H9 (cell line): ENCODE measurements around the gene SF3A2. TPM values are rescaled to one million over a fixed set of nuclear protein-coding genes. Genes with fewer than 3 reads are reported as not detected.

Experiments used
- DNase-seq: peaks from one replicate; pipeline ENCODE4 v3.0.0-alpha.2; 2017
- H2AFZ ChIP-seq: one replicate; pipeline ENCODE4 v1.6.1; 2013; ENCODE audit warnings: mild to moderate bottlenecking, low read length, control low read depth, moderate library complexity
- H2AK5ac ChIP-seq: 2 replicates; pipeline ENCODE4 v1.6.1; 2013; ENCODE audit warnings: low read length, control low read depth, mixed read lengths; ENCODE audit not compliant: insufficient read length
- H2BK120ac ChIP-seq: one replicate; pipeline ENCODE4 v1.6.1; 2013; ENCODE audit warnings: low read depth, mild to moderate bottlenecking, low read length, control low read depth, inconsistent platforms; ENCODE audit not compliant: poor library complexity, severe bottlenecking
- H2BK12ac ChIP-seq: 2 replicates; pipeline ENCODE4 v1.6.1; 2013; ENCODE audit warnings: low read length, control low read depth, mixed read lengths, low read depth; ENCODE audit not compliant: insufficient read length
- H2BK15ac ChIP-seq: 2 replicates; pipeline ENCODE4 v1.6.1; 2013; ENCODE audit warnings: low read depth, low read length, control low read depth
- H2BK20ac ChIP-seq: one replicate; pipeline ENCODE4 v1.6.1; 2013; ENCODE audit warnings: low read depth, mild to moderate bottlenecking, low read length, control low read depth, inconsistent platforms; ENCODE audit not compliant: poor library complexity, severe bottlenecking
- H2BK5ac ChIP-seq: 2 replicates; pipeline ENCODE4 v1.6.1; 2013; ENCODE audit warnings: low read length, control low read depth, mixed read lengths; ENCODE audit not compliant: insufficient read length
- H3K14ac ChIP-seq: 2 replicates; pipeline ENCODE4 v1.6.1; 2013; ENCODE audit warnings: low read length, control low read depth; ENCODE audit not compliant: insufficient read depth
- H3K18ac ChIP-seq: 2 replicates; pipeline ENCODE4 v1.6.1; 2013; ENCODE audit warnings: low read depth, mild to moderate bottlenecking, mixed read lengths, low read length, control low read depth; ENCODE audit not compliant: insufficient read length
- H3K23ac ChIP-seq: 2 replicates; pipeline ENCODE4 v1.6.1; 2013; ENCODE audit warnings: low read length, control low read depth, mixed read lengths, low read depth; ENCODE audit not compliant: insufficient read length
- H3K23me2 ChIP-seq: 2 replicates; pipeline ENCODE4 v1.6.1; 2013; ENCODE audit warnings: low read depth, mild to moderate bottlenecking, mixed read lengths, low read length, control low read depth; ENCODE audit not compliant: insufficient read length, poor library complexity, severe bottlenecking
- H3K27ac ChIP-seq: 2 replicates; pipeline ENCODE4 v1.5.1; 2013; ENCODE audit warnings: low read length, control low read depth, mixed read lengths, low read depth; ENCODE audit not compliant: insufficient read length
- H3K27me3 ChIP-seq: 2 replicates; pipeline ENCODE4 v1.6.1; 2013; ENCODE audit warnings: low read length, control low read depth, inconsistent platforms; ENCODE audit not compliant: insufficient read depth
- H3K4ac ChIP-seq: 2 replicates; pipeline ENCODE4 v1.6.1; 2013; ENCODE audit warnings: low read depth, mild to moderate bottlenecking, control low read depth, inconsistent platforms, low read length, moderate library complexity
- H3K4me1 ChIP-seq: 2 replicates; pipeline ENCODE4 v1.6.1; 2013; ENCODE audit warnings: low read length, control low read depth, inconsistent platforms; ENCODE audit not compliant: insufficient read depth
- H3K4me2 ChIP-seq: 2 replicates; pipeline ENCODE4 v1.6.1; 2013; ENCODE audit warnings: low read length, control low read depth, mixed read lengths; ENCODE audit not compliant: insufficient read length, insufficient read depth
- H3K56ac ChIP-seq: 2 replicates; pipeline ENCODE4 v1.6.1; 2013; ENCODE audit warnings: low read depth, mild to moderate bottlenecking, mixed read lengths, low read length, control low read depth; ENCODE audit not compliant: insufficient read length
- H3K79me1 ChIP-seq: 2 replicates; pipeline ENCODE4 v1.6.1; 2013; ENCODE audit warnings: low read depth, mild to moderate bottlenecking, moderate library complexity, low read length, control low read depth, inconsistent platforms; ENCODE audit not compliant: insufficient read depth, poor library complexity, severe bottlenecking
- H3K79me2 ChIP-seq: 2 replicates; pipeline ENCODE4 v1.6.1; 2013; ENCODE audit warnings: low read length, control low read depth, inconsistent platforms; ENCODE audit not compliant: insufficient read depth
- H3K9ac ChIP-seq: 2 replicates; pipeline ENCODE4 v1.6.1; 2013; ENCODE audit warnings: low read length, control low read depth, mixed read lengths; ENCODE audit not compliant: insufficient read length; ENCODE audit errors: extremely low read depth
- H3K9me3 ChIP-seq: one replicate; pipeline ENCODE4 v1.6.1; 2013; ENCODE audit warnings: low read depth, low read length, inconsistent platforms; ENCODE audit not compliant: control insufficient read depth
- H3T11ph ChIP-seq: one replicate; pipeline ENCODE4 v1.6.1; 2013; ENCODE audit warnings: mild to moderate bottlenecking, low read length, control low read depth, inconsistent platforms
- H4K20me1 ChIP-seq: one replicate; pipeline ENCODE4 v1.6.1; 2013; ENCODE audit not compliant: control insufficient read depth, insufficient read length, insufficient read depth
- H4K5ac ChIP-seq: 2 replicates; pipeline ENCODE4 v1.6.1; 2013; ENCODE audit warnings: low read depth, mild to moderate bottlenecking, mixed read lengths, low read length, control low read depth; ENCODE audit not compliant: insufficient read length
- H4K8ac ChIP-seq: replicated peaks from 2 replicates; pipeline ENCODE4 v1.6.1; 2013; ENCODE audit warnings: low read length, control low read depth, mixed read lengths, low read depth; ENCODE audit not compliant: insufficient read length
- H4K91ac ChIP-seq: 2 replicates; pipeline ENCODE4 v1.6.1; 2013; ENCODE audit warnings: low read depth, mild to moderate bottlenecking, moderate library complexity, mixed read lengths, low read length, control low read depth; ENCODE audit not compliant: insufficient read length
- H3K27ac Mint-ChIP-seq, 3 experiments: 2 replicates in 2 of 3; 3 replicates in 1 of 3; pipeline ENCODE4 v1.8.0; 2020 to 2021; ENCODE audit warnings: mixed read lengths in 3 of 3, mild to moderate bottlenecking in 1 of 3, moderate library complexity in 1 of 3
- H3K27me3 Mint-ChIP-seq: 2 replicates; pipeline ENCODE4 v1.8.0; 2021; ENCODE audit warnings: low read depth, mild to moderate bottlenecking, moderate library complexity, mixed read lengths
- H3K36me3 Mint-ChIP-seq, 3 experiments: 2 replicates in 2 of 3; 3 replicates in 1 of 3; pipeline ENCODE4 v1.8.0; 2020 to 2021; ENCODE audit warnings: low read depth in 3 of 3, mixed read lengths in 3 of 3; ENCODE audit not compliant: insufficient read depth in 1 of 3
- H3K4me1 Mint-ChIP-seq, 2 experiments: 2 replicates each; pipeline ENCODE4 v1.8.0; 2020; ENCODE audit warnings: mixed read lengths in 2 of 2
- H3K4me3 Mint-ChIP-seq, 2 experiments: 2 replicates in 1 of 2; 3 replicates in 1 of 2; pipeline ENCODE4 v1.8.0; 2020 to 2021; ENCODE audit warnings: mild to moderate bottlenecking in 2 of 2, mixed read lengths in 2 of 2, moderate library complexity in 1 of 2
- H3K9me3 Mint-ChIP-seq, 2 experiments: 2 replicates in 1 of 2; 3 replicates in 1 of 2; pipeline ENCODE4 v1.8.0; 2020; ENCODE audit warnings: mild to moderate bottlenecking in 2 of 2, mixed read lengths in 2 of 2, moderate library complexity in 1 of 2
- WGBS: extraction: QIAGEN DNeasy Blood & Tissue Kit; methylation state at CpG from one replicate; pipeline ENCODE4 v1.1.7; 2013; ENCODE audit warnings: missing lambda C conversion rate, low lambda C conversion rate, mixed read lengths; ENCODE audit not compliant: insufficient read length; ENCODE audit errors: extremely low coverage; 5-methylcytosine and 5-hydroxymethylcytosine counted together
- total RNA-seq: library from RNA; stranded (reverse); gene quantifications from 2 replicates; pipeline ENCODE4 v1.2.1, GENCODE V29; 2021
- TF ChIP-seq, protein P1 (sequence below): fragments of 200-600 bp; sonication (generic); conservative IDR thresholded peaks from 3 replicates; pipeline ENCODE4 v1.8.0; 2021; ENCODE audit warnings: antibody characterized with exemption, mild to moderate bottlenecking

SF3A2 gene
- total RNA-seq, 1 experiment from 2014 or later, result 166 TPM

DNA sequence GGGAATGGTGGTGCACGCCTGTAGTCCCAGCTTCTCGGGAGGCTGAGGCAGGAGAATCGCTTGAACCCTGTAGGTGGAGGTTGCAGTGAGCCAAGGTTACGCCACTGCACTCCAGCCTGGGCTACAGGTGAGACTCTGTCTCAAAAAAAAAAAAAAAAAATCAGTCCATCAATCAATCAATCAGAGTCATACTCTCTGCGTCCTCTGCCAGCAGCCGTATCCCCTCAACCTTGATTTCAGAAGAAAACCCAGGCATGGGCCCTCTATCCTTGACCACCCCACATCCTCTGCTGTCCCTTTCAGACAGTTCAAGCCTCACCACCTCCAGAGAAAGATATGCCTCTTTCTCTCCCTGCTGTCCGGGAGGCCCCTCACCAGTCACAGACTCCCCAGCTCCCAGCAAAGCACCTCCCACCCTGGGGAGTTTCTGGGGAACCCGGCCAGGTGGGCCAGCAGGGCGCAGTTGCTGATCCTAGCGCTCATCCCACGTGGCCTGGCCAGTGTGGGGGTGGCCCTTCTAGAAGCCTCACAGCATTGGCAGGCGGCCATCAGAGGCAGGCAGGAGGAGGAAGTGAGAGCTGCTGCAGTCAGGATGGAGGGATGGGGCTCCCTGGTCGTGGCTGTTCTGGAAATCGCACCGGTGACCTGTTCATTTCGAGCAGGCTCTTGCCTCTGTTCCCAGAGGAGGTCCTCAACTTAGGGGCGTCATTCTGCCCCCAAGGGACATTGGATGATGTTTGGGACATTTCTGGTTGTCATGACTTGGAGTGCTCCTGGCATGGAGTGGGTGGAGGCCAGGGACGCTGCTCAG, 29.8 kb downstream of the SF3A2 start:
- Histone ChIP-seq H3K79me2 (peaks cover 18% of the 10 kb centered on the region; the same call in 1 of the 2 replicates), H3K14ac (no peak overlapping the region), H3K27me3 (no peaks in the 10 kb centered on the region), H2AK5ac (no peak overlapping the region), H3K23ac (no peak overlapping the region), H3K4me1 (no peaks in the 10 kb centered on the region), H3K4ac (no peak overlapping the region), H2BK5ac (no peak overlapping the region), H2BK12ac (no peak overlapping the region), H4K8ac (no peak overlapping the region), H2BK120ac (no peak overlapping the region), H3K4me2 (no peak overlapping the region), H2AFZ (no peak overlapping the region), H3K27ac (no peak overlapping the region), H3K9me3 (no peaks in the 10 kb centered on the region), H4K91ac (no peak overlapping the region), H2BK20ac (no peak overlapping the region), H3T11ph (no peak overlapping the region), H3K18ac (no peak overlapping the region), H4K20me1 (no peaks in the 10 kb centered on the region), H4K5ac (no peak overlapping the region), H3K9ac (no peak overlapping the region), H3K79me1 (no peaks in the 10 kb centered on the region), H3K23me2 (peaks cover 4% of the 10 kb centered on the region), H2BK15ac (no peak overlapping the region), H3K56ac (no peak overlapping the region)
- Mint-ChIP-seq H3K27me3 (peaks cover 8% of the 10 kb centered on the region), H3K27ac (no peak overlapping the region; a peak in 2 of 7 replicates), H3K4me3 (no peak overlapping the region; a peak in 1 of 5 replicates), H3K4me1 (peaks cover 3 to 13% of the 10 kb centered on the region in 2 experiments), H3K36me3 (peaks cover 2 to 11% (median 6%) of the 10 kb centered on the region in 3 experiments; a peak in 6 of 7 replicates), H3K9me3 (no peaks in the 10 kb centered on the region; a peak in 2 of 5 replicates)
- TF ChIP-seq, protein P1, sequence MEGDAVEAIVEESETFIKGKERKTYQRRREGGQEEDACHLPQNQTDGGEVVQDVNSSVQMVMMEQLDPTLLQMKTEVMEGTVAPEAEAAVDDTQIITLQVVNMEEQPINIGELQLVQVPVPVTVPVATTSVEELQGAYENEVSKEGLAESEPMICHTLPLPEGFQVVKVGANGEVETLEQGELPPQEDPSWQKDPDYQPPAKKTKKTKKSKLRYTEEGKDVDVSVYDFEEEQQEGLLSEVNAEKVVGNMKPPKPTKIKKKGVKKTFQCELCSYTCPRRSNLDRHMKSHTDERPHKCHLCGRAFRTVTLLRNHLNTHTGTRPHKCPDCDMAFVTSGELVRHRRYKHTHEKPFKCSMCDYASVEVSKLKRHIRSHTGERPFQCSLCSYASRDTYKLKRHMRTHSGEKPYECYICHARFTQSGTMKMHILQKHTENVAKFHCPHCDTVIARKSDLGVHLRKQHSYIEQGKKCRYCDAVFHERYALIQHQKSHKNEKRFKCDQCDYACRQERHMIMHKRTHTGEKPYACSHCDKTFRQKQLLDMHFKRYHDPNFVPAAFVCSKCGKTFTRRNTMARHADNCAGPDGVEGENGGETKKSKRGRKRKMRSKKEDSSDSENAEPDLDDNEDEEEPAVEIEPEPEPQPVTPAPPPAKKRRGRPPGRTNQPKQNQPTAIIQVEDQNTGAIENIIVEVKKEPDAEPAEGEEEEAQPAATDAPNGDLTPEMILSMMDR, result no peak
- WGBS, result no CpG with 5 or more reads among the region's 18 CpGs
- no peak for DNase-seq
